OCI-LY3 (cell line): Measurements from ENCODE around the gene PLD3.

Source experiments
- H2AFZ ChIP-seq: fragments of 200-600, 300-600 bp; shearing (Covaris generic); 2 replicates; pipeline ENCODE4 v1.6.0; 2014; ENCODE audit warnings: antibody characterized with exemption, low read depth, low read length
- H3K27ac ChIP-seq: fragments of 200-600, 300-600 bp; sonication (generic); 2 replicates; pipeline ENCODE4 v1.5.1; 2014; ENCODE audit warnings: mild to moderate bottlenecking, low read length, moderate library complexity, mixed read lengths
- H3K27me3 ChIP-seq: fragments of 200-600, 300-600 bp; sonication (generic); 2 replicates; pipeline ENCODE4 v1.6.1; 2014; ENCODE audit warnings: low read depth, low read length, mixed read lengths
- H3K36me3 ChIP-seq: fragments of 200-600, 300-600 bp; sonication (generic); replicated peaks from 2 replicates; pipeline ENCODE3; 2014; ENCODE audit warnings: low read depth, low read length, mixed read lengths
- H3K4me1 ChIP-seq: fragments of 300-600, 200-600 bp; sonication (generic); 2 replicates; pipeline ENCODE4 v1.6.1; 2014; ENCODE audit warnings: low read length, mixed read lengths
- H3K4me2 ChIP-seq: fragments of 200-600, 300-600 bp; sonication (generic); 2 replicates; pipeline ENCODE4 v1.6.1; 2014; ENCODE audit warnings: low read length, mixed read lengths
- H3K4me3 ChIP-seq: fragments of 300-600, 200-600 bp; sonication (generic); 2 replicates; pipeline ENCODE4 v1.5.1; 2014; ENCODE audit warnings: antibody characterized with exemption, mild to moderate bottlenecking, low read length, moderate library complexity
- H3K79me2 ChIP-seq: fragments of 300-600, 200-600 bp; shearing (Covaris generic); 2 replicates; pipeline ENCODE4 v1.6.1; 2014; ENCODE audit warnings: mild to moderate bottlenecking, low read length, mixed read lengths
- H3K9ac ChIP-seq: fragments of 300-600, 200-600 bp; shearing (Covaris generic); 2 replicates; pipeline ENCODE4 v1.6.0; 2014; ENCODE audit warnings: mild to moderate bottlenecking, low read length, moderate library complexity
- H3K9me3 ChIP-seq: fragments of 200-600, 300-600 bp; shearing (Covaris generic); 2 replicates; pipeline ENCODE4 v1.6.1; 2014; ENCODE audit warnings: low read length, mixed read lengths; ENCODE audit not compliant: insufficient read depth
- H4K20me1 ChIP-seq: fragments of 200-600, 300-600 bp; sonication (generic); 2 replicates; pipeline ENCODE4 v1.6.1; 2016; ENCODE audit warnings: low read length, mixed read lengths; ENCODE audit not compliant: insufficient read depth
- CTCF ChIP-seq: fragments of 200-600, 300-600 bp; sonication (generic); IDR thresholded peaks from 2 replicates; pipeline ENCODE4 v1.5.1; 2014; ENCODE audit warnings: antibody characterized with exemption, low read length, low read depth
- EZH2phosphoT487 ChIP-seq: fragments of 200-600 bp; shearing (Covaris generic); IDR thresholded peaks from 2 replicates; pipeline ENCODE4 v1.6.1; 2018; ENCODE audit warnings: antibody characterized with exemption, mixed run types, low read depth

The PLD3 gene

DNA sequence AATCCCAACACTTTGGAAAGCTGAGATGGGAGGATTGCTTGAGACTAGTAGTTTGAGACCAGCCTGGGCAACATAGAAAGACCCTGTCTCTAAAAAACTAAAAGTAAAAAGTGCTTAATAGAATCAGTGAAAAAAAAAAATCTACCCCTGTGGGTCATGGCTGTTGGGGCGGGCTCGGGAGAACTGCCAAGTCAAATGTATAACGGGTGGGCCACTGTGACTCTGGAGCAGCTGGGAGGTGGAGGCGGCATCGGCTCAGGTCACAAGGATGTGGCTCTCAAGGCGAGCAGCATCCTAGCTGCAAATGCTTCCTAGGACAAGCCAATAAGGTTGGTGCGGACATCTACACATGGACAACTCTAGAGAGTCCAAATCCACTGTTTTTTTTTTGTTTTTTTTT lies 31.2 kb upstream of the PLD3 start:
- TF ChIP-seq EZH2phosphoT487 (no peak), CTCF (no peak)
- Histone ChIP-seq H3K36me3 (peaks cover 24% of the 10 kb centered on the region), H2AFZ (no peak overlapping the region), H3K4me2 (no peak overlapping the region), H3K4me3 (no peak overlapping the region), H3K9me3 (no peaks in the 10 kb centered on the region), H3K4me1 (no peaks in the 10 kb centered on the region), H3K27ac (no peak overlapping the region), H3K27me3 (no peaks in the 10 kb centered on the region), H3K79me2 (no peaks in the 10 kb centered on the region), H4K20me1 (no peaks in the 10 kb centered on the region), H3K9ac (no peak overlapping the region)

GRCh38 chr19:40320558-40320935 lies 27.9 kb upstream of the PLD3 start:
- Histone ChIP-seq H3K36me3 (peaks cover 37% of the 10 kb centered on the region), H3K4me2 (no peak overlapping the region), H2AFZ (no peak overlapping the region), H3K9ac (no peak overlapping the region), H3K27ac (no peak overlapping the region), H3K27me3 (no peaks in the 10 kb centered on the region), H3K79me2 (no peaks in the 10 kb centered on the region), H4K20me1 (no peaks in the 10 kb centered on the region), H3K4me3 (no peak overlapping the region), H3K4me1 (no peaks in the 10 kb centered on the region), H3K9me3 (no peaks in the 10 kb centered on the region)
- TF ChIP-seq EZH2phosphoT487 (no peak), CTCF (no peak)

- Histone ChIP-seq H3K9me3 (no peaks in the 10 kb centered on the region), H3K4me1 (no peaks in the 10 kb centered on the region), H4K20me1 (no peaks in the 10 kb centered on the region), H3K4me2 (no peak overlapping the region), H2AFZ (no peak overlapping the region), H3K9ac (no peak overlapping the region), H3K79me2 (no peaks in the 10 kb centered on the region), H3K27ac (no peak overlapping the region), H3K36me3 (peaks cover 41% of the 10 kb centered on the region), H3K27me3 (no peaks in the 10 kb centered on the region), H3K4me3 (no peak overlapping the region)
- no peak for TF ChIP-seq CTCF
- no peak for TF ChIP-seq EZH2phosphoT487
Observed at GRCh38 chr19:40321076-40321475, 27.4 kb upstream of the PLD3 start.

DNA sequence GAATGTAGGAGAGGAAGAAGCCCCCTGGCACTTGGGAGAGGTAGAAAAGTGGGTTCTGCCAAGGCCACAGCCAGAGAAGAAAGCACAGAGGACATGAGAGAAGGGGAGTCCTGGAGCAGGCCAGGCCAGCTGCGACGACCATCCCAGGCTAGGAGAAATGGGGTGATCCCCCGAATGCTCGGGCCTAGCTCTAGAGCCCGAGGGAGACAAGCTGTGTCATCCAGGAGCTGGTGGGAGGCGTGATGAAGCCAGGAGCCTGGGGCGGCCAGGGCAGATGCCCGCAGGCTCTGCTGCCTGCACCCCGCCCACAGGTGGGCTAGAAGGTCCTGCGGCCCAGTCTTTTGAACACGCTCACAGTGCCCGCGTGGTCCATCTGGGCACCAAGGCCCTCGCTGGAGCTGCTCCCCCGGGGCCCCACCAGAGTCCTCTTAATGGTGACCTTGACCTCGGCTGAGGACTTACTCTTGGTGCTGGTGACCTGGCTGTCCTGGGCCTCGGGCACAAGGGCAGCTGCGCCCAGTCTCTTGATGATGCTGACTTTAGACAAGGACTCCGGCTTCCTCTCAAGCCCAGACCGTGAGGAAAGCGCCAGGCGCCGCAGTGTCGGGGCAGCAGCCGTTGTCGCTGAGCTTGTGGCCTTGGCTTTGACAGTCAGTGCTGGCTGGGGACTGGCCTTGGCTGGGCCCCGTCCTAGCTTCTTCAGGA lies 26.8 kb upstream of the PLD3 start:
- Histone ChIP-seq H3K36me3 (peaks cover 43% of the 10 kb centered on the region), H3K9me3 (no peaks in the 10 kb centered on the region), H3K4me3 (no peak overlapping the region), H3K27me3 (no peaks in the 10 kb centered on the region), H3K9ac (no peak overlapping the region), H4K20me1 (no peaks in the 10 kb centered on the region), H3K79me2 (no peaks in the 10 kb centered on the region), H3K27ac (no peak overlapping the region), H2AFZ (no peak overlapping the region), H3K4me1 (no peaks in the 10 kb centered on the region), H3K4me2 (no peak overlapping the region)
- TF ChIP-seq EZH2phosphoT487 (no peak), CTCF (no peak)
